Measurements from ENCODE around the gene BCL11A.

BCL11A gene

DNA sequence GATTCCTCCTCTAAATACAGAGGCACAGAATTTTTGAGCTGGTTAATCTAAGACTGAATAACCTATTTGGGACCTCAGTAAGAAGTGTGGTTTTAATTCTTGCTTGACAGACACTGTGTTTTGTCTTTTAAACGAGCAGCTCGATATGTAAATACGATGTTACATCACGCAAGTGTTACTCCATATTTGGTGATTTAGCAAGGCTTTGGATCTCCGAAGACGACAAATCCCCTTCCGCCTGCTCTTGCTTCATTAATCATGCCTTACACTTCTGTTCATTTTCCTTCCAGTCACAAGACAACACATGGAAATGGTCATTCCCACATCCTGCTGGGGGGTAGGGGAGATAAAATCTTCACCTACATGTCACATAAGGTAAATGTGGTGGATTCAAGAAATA, 9.4 kb downstream of the BCL11A start:
- DNase-seq, result no peak

DNA sequence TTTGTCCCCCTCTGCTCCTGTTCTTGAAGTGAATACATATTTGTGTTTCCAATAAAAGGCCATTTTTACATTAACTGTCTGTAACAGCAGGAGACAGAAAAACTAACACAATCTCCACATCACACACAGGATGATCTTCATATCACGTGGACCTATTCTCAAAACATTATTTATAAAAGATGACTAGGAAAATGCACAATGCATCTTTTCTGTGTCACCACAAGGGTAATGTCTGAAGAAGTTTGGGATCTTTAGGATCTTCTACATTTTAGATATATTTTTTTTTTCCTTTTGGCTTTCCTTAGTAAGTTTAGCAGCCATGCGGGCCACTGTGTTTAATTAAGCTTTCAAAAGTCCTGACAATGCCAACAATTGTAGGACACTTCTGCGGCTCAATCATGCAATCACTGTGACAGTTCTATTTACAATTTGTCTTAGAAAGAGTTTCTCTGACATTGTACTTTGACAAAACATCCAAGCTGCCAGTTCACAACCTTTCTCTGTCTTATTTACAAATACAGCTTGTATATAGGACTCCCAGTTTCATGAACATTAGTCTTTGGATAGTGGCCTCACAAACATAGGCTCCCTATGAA, 12.3 kb downstream of the BCL11A start:
- DNase-seq, result peak; percentile 35

DNA sequence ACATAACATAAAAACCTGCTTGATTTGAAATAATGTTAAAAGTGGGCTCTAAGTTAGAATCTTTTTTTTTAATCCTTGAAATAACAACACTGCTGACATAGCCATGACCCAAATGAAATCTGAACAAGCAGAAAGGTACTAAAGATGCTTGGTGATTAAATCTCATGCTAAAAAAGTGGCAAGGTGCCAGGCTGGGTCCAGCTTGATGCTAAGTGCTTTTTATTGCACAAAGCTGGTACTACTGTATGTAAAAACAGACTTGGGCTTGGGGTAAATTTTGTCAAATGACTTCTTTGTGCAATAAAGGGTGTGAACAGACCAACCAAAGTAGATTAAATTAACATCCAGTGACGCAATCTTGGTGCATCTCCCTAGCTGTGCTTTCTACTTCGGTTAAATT, 13.4 kb downstream of the BCL11A start:
- DNase-seq, result peak; percentile 45

DNA sequence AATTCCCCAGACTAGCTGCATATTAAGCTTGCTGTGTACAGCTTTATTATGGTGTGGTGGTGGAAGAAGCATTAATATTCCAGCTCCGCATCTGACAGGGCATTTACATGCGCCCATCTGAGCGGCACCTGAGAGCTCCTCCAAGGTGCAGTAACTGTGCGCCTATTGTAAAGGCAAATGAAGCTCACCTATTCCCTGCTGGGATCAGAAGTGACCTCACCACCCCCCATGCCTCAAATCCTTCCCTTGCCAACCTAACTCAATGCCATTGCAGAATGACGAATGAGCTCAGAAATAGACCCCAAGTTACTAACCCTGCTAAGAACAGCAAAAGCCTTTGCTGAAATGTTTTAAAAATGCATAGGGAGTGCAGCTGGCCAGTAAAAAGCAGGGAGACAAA, 14.3 kb downstream of the BCL11A start:
- no peak for DNase-seq

DNA sequence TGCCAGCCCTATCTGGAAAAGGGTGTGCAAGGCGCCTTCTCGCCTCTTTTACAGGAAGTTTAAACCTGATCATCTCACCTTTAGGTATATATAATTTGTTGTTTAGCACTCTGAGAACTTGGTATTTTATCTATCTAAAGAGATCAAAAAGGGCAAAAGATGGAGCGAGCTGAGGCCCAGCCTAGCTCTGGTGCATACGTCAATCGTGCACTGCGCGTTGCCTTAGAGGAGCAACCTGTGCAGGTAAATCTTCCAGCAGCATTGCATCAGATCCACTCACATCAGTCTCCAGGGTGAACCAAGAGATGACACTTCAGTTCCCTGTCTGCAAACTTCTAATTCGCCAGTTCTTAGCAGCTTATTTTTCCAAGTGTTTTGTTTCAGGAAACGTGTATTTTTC, 15.4 kb downstream of the BCL11A start:
- no peak for DNase-seq

DNA sequence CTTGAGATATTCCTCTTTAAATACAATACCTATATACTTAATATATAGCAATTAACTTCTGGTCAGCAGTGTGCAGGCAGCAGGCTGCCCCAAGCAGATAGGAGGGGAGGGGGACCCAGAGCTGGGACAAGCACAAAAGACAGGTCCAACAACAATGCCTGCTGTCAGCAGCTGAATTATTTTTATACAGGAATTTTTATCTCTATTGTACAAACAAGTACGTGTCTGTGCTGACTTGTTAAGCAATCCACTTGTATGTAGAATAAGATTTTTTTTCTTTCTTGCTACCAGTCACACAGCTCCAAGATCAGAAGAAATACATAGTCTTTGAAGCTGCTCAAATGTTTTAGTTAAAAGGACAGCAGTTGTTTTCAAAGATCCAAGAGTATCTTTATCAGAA, 16.7 kb downstream of the BCL11A start:
- DNase-seq, result no peak

DNA sequence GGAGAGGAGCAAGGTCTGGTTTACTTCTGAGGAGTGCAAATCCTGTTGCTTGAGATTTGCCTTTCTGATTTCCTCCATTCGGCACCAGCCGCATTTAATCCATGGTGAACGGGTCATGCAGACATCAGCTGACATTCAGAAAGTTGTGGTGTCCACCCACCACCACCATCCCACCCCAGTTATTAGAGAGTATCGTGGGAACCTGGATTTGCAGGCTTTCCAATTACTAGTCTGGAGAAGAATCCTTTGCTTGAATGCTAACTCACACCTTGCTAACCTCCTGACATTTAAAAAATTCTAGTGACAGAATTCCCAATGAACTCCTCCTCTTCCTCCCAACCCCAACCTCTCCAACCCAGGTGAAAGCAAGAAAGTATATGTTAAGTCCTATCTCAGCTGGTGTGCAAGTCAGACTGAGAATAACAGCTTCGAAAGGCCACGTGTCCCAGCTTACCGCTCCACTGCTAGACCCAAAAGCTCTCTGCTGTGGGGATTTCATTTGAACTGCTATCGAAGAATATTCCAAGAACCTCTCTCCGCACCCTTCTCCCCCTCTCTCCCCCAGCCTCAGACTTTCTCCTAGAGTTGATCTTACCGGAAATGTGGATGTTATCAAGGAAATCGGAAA, 17.7 kb downstream of the BCL11A start:
- no peak for DNase-seq

DNA sequence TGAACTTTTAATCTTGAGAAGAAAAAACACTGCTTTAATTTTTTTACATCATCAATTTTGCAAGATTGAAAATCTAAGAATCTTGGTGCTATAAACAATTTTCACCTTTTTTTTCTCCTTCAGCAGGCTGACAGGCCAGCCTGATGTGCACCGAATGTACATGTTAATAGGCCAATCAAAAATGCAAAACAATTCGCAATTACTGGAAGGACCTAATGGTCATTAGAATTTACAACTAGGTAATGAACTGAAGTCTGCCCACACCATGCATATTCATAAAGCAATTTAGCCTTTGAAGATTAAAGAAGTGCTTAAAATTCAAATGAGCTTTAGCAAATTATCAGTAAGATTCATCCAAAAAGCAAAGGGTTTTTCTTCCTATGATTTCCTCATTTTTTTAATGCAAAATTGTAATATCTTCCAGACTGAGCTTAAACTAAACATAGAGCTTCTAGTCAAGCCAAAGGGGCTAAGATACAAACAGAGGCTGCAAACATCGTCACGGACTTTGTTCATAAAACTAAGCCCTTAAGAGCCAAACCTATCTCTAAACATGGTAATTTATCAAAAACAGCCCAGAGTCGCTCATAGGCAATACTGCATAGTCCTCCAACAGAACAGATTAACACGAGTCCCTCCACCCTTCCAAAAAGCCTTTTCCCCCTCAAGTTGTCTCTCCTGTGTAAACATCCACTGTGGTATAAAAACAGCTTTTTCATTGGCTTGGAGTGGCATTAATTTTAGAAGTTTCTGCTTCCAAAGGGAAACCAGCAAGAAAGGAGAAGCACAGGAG, 18.4 kb downstream of the BCL11A start:
- DNase-seq, result no peak

DNA sequence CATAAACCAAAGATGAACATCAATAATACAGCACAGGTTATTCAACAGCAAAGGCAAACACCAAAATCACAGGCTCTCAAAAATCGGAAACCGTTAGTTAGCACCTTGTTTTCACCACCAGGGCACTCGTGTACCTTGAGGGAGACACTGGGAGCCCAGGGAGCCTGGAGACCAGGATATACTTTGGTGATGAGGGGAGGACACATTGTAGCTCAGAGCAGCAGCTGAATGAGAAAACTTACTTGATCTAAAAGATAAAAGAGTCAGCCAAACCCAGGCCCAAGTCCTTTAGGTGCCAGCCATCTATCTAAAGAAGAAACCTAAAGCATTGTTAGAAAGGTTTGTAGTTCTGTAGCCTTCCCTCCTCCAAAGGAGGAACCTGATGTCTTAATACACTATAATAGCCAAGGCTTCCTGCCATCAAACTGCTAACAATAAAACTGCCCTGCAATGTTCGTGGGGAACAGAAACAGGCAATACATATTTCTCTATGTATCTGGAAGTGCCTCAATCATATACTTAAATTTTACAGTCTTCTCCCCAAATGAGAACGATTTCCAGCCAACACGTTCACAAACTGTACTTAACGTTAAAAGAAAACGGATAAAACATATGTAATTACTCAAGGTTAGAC, 19.3 kb downstream of the BCL11A start:
- DNase-seq, result peak; percentile 37

DNA sequence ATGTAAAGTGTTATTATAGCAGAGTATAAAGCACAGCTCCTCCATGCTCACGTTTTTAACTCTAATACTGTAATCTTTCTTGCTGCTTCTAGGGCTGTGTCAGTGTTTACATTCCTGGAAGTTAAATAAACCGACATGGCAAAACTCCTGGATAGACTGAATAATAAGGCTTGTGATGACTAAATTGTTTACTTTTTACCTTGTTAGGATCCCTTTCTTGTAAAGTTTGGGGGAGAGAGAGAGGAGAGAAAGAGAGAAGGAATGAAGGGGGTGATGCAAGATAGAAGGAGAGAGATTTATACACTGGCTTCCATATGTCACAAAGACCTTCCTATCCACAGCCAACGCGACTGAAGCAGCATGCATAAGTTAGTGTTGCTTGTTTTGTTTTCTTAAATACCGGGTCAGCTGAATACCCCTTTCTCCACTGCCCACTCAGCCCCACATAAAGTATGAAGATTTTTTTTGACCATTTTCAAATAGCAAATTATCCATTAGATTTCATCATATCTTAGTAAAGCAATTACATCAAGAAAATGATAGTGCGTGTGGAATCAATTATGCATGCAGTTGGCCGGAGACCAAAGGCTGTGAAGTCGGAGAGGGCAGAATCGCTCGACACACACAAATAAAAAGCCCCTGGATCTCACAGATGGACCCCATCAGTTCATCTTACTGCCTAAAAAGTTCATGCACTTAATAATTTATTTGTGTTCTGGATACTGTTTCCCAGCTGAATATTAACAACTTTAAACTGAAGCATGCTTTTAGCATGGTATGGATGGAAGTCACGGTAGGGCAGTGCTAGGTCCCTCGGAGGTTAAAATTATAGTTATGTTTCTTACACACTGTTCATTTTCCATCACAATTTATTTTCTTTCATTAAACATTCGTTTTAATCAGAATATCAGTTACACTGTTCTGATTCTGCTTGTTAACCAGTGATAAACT, 20.1 kb downstream of the BCL11A start:
- peak; percentile 65 for DNase-seq

DNA sequence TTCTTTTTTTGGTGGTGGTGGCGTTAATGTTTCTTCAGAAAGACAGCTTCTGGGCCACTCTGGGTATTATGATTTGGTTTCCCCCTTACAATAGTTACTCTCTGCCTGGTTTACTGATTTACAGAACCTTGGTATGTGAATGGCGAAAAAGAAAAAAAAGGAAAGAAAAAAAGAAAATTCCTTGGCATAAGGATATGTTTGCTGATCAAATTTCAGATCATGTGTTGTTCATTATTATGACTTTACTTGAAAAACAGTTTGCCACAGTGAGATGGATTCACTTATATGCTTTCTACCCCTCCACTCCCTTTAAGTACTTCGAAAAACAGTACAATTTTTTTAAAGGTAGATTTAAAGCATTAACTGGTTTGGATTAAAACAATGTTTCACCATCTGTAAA, 21.0 kb downstream of the BCL11A start:
- DNase-seq, result no peak

DNA sequence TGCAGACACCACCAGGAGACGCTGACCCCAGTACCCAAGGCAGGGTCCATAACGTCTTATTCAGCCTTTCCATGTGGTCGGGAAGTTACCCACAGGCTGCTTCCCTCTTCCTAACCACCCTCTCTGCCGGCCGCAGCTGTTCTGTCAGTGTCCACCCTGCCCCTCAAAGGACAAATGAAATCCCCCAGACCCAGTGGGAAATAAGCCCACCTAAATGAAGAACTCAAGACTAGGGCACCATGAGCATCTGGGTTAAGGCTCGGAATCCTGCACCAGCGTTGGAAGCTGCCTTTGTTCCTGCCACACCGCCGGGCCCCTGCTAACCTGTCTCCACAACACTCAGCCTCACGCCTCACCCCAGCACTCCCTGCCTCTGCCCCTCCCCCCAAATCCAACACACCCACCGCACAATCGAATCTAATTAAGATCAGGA, 21.7 kb downstream of the BCL11A start:
- no peak for DNase-seq

DNA sequence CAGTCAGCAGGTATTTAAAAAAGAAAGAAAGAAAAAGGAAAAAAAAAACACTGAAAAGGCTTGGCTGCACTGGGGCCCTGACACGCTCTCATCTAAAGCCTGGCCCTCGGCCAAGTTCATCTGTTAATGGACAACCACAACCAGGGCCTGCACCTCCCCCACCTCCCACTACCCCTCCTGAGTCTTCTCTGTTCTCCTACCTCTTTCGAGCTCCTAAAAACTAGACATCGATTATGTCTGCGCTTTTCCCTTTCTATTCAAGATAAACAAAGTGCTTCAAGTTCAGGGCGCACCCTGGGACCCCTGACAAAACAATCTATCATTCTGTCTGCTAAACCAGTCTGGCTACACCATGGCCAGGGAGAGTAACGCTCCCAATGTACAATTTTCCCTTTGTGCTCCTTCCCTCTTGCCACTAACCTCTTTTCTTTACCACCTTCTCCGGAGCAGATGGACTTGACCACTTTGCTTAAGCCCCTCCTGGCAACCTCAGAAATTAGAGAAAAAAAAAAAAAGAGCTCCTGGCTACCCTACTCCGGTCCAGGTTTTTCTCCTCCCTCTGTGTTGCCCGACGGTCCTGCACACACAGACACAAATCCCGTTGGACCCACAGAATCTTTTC, 22.7 kb downstream of the BCL11A start:
- peak; percentile 76 for DNase-seq

DNA sequence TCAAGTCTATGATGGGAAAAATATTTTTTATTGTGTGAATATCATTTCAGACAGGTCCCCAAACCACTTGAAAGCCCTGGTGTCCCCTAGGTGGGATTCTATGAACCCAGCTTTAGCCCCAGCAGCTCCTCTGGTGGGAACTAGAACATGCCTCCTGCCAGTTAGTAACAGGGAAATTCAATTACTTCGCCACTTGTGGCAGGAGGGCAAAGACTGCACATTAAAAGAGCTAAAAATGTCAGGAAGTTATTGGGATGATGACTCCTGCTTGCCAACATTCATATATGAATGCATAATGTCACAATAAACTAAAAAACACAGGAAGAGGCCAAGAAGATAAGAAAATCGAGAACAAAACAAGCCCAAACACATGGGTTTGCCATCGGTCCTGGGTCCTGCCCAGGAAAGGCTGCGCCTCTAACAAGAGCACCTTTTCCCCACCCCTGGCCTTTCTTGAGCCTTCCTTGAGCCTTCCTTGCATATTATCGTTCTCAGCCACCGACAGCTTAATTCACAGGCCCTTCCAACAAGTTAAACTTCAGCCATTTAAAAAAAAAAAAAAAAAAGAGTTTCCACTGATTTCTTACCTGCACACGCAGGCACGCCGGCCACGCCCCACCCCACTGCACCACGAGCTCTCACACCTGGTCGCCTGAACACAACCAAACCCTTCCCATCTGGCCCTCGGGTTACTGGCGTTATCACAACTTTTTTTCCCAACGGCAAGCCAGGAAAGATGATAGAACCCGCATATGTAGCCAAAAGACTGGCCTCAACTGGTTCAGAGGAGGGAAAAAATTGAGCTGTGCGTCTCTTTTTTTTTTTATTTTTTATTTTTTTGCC, 23.4 kb downstream of the BCL11A start:
- no peak for DNase-seq

DNA sequence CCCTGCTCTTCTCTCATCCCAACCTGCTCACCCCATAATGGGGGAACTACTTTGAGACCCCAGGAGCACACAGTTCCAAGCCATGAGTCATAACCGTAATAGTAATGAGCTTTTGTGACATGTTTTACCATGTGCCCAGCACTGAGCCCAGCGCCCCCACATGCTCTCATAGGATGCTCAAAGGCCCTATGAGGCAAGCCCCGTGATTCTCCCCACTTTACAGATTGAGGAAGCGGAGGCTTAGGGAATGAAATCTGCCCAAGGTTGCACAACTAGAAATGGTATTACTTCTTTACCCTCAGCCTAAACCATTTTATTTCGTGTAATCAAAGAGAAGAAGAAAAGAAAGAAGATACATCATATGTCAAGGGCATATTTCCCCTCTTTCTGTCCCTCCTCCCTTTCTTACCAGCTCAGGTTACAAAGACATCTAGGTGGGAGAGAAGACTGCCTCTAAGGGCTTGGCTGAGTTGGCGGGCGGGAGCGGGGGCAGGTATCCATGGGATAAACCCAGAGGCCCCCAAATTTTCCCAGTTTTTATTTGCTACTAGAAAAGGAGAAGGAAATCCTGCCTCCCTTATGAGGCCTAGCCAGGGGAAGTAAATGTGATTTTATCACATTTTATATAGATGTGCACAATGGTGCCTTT, 24.2 kb downstream of the BCL11A start:
- no peak for DNase-seq

DNA sequence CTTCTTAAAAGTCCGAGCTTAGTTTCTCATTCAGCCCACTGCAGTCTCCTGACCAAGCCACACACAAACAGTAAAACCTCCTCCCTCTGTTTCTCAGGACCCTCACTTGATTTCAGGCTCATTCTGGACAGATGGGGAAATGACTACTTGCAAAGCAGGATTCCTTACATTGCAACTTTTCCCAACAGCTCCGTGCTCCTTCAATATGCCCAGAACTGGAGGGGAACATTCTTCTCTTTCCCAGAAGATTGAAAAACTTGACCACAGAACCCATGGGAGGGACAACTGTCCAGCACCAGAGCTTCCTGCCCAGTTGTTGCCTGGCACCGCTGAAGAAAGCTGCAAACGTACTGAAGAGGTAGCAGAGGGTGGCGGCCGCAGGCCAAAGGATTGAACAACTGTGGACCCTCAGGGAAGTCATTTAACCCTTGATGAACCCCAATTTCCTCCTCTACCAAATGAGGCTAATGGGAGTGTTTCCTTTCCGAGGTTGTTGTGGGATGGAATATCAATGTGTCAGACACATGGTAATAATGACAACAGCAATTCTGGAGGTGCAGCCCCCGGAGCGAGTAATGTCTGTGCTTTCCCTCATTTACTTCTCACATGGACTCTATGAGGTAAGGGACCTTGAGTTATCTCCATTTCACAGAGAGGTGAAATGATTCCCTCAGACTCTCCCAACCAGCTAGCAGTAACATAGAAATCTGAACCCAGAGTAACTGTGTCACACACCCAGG, 25.0 kb downstream of the BCL11A start:
- DNase-seq, result no peak

DNA sequence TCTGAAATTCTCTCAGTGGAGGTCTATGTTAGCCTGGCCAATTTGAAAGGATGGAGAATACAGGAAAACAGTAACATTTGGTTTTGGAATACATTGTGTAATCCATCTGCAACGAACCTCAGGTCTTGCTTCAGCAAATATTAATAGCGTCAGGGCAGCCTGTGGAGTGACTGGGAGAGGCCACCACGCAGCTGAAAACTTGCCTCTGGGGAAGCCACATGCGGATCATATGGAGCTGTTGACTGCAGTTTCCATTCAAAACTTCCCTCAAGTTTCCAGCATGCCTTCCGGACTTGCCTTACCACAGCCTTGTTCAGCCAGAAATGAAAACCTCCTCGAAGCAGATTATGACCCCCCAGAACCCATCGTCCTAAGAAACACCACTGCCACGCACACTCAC, 25.7 kb downstream of the BCL11A start:
- DNase-seq, result no peak

DNA sequence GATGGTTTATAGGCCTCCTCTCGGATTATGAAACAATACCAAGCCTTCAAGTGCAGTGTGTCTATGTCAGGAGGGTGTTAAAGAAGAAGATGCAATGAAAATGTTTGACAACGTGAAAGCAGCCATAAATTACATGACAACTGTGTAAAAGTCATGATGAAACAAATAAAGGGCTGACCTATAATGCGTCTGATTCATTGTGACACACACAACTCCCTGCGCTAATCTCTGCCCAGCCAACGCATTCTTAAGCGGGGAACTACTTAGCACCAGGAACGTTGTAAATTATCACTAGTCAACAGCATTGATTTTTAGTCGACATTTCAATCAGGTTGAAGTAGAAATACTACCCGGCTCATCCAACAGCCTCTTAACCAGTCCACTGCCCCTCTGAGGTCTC, 26.8 kb downstream of the BCL11A start:
- no peak for DNase-seq

DNA sequence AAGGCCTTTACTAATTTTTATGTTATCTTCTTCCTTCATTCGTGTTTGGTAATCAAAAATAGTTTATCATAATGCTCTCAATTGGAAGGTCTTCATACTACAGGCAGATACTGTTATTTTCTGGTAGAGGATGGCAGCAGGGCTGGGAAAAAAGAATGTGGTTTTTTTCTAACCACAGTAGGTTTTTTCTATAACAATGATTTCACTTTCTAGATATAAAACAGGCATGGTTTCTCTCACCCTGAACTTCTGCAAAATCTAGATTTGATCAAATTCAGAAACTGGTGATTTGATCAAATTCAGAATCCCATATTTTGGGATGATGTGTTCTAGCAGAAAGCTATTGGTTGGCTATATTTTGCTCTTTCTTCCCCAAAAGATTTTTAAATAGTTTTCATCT, 27.6 kb downstream of the BCL11A start:
- DNase-seq, result no peak

DNA sequence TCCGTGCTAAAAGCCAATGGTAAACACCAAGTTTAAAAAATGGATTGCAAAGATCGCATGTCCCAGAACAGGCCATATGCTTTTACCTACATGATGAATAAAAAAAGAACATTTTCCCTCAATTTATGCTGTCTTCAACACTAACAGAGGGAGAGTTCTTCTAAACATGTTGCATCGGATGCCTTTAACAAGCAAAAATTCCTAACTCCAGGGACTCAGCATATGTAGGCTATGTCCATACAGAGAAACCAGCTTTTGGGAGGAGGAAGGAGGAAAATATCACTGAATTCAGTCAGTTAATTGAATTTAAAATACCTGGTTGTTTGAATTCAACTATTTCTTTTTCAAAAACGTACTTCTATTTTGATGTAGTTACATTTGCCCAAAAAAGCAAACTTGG, 28.6 kb downstream of the BCL11A start:
- no peak for DNase-seq
